Neural cell (in vitro differentiated cells): Measurements from ENCODE around the gene TLX1. TPM values are rescaled to one million over a fixed set of nuclear protein-coding genes. Genes with fewer than 3 reads are reported as not detected.

Experiments
- H2AFZ ChIP-seq: fragments of 200-600, 300-800 bp; sonication (generic), shearing (Covaris generic); 2 replicates; pipeline ENCODE4 v1.6.0; 2014; ENCODE audit warnings: low read depth, mild to moderate bottlenecking, antibody characterized with exemption, low read length, moderate library complexity
- H3F3A ChIP-seq: fragments of 200-600 bp; shearing (Covaris generic); 2 replicates; pipeline ENCODE4 v1.6.1; 2016; ENCODE audit warnings: mild to moderate bottlenecking, moderate library complexity, mixed read lengths, antibody characterized with exemption, low read length; ENCODE audit not compliant: insufficient read depth, poor library complexity, severe bottlenecking
- H3K27ac ChIP-seq: fragments of 200-600, 300-800 bp; sonication (generic), shearing (Covaris generic); 2 replicates; pipeline ENCODE4 v1.5.1; 2014; ENCODE audit warnings: mild to moderate bottlenecking, low read length, moderate library complexity
- H3K27me3 ChIP-seq: fragments of 300-800, 200-600 bp; sonication (generic), shearing (Covaris generic); 2 replicates; pipeline ENCODE4 v1.6.0; 2014; ENCODE audit warnings: mild to moderate bottlenecking, low read depth, low read length, moderate library complexity; ENCODE audit not compliant: insufficient read depth
- H3K36me3 ChIP-seq: fragments of 300-800, 200-600 bp; sonication (generic), shearing (Covaris generic); 2 replicates; pipeline ENCODE4 v1.5.1; 2014; ENCODE audit warnings: mild to moderate bottlenecking, antibody characterized with exemption, low read length, moderate library complexity; ENCODE audit not compliant: insufficient read depth
- H3K4me2 ChIP-seq: fragments of 300-800, 200-600 bp; sonication (generic), shearing (Covaris generic); 2 replicates; pipeline ENCODE4 v1.6.0; 2014; ENCODE audit warnings: mild to moderate bottlenecking, low read length
- H3K4me3 ChIP-seq: fragments of 300-800, 200-600 bp; sonication (generic), shearing (Covaris generic); 2 replicates; pipeline ENCODE4 v1.5.1; 2014; ENCODE audit warnings: mild to moderate bottlenecking, low read length, moderate library complexity
- H3K79me2 ChIP-seq: fragments of 200-600 bp; shearing (Covaris generic); replicated peaks from 2 replicates; pipeline ENCODE4 v1.6.0; 2014; ENCODE audit warnings: mild to moderate bottlenecking, low read length, moderate library complexity; ENCODE audit not compliant: insufficient read depth
- H3K9ac ChIP-seq: fragments of 300-800, 200-600 bp; sonication (generic), shearing (Covaris generic); 2 replicates; pipeline ENCODE4 v1.6.1; 2016; ENCODE audit warnings: mild to moderate bottlenecking, low read length, mixed read lengths
- H3K9me2 ChIP-seq: fragments of 200-600 bp; shearing (Covaris generic); 2 replicates; pipeline ENCODE4 v1.6.1; 2016; ENCODE audit warnings: mild to moderate bottlenecking, low read length, mixed read lengths; ENCODE audit not compliant: insufficient read depth
- H3K9me3 ChIP-seq: fragments of 200-600, 300-800 bp; sonication (generic), shearing (Covaris generic); 2 replicates; pipeline ENCODE4 v1.6.1; 2016; ENCODE audit warnings: mild to moderate bottlenecking, mixed run types, low read length, moderate library complexity, mixed read lengths
- H4K20me1 ChIP-seq: fragments of 200-600 bp; shearing (Covaris generic); 2 replicates; pipeline ENCODE4 v1.6.1; 2016; ENCODE audit warnings: mild to moderate bottlenecking, mixed run types; ENCODE audit not compliant: insufficient read depth
- CTCF ChIP-seq: fragments of 450-650 bp; IDR thresholded peaks from 2 replicates; pipeline ENCODE4 v1.5.1; 2014; ENCODE audit warnings: antibody characterized with exemption, mild to moderate bottlenecking, moderate library complexity; ENCODE audit not compliant: poor library complexity, severe bottlenecking
- EP300 ChIP-seq: fragments of 450-650 bp; conservative IDR thresholded peaks from 2 replicates; pipeline ENCODE4 v1.6.1; 2014; ENCODE audit warnings: antibody characterized with exemption, mild to moderate bottlenecking, moderate library complexity; ENCODE audit not compliant: poor library complexity, severe bottlenecking
- EZH2 ChIP-seq: fragments of 200-600, 300-800 bp; shearing (Covaris generic), sonication (generic); IDR thresholded peaks from 2 replicates; pipeline ENCODE4 v1.6.1; 2014; ENCODE audit warnings: antibody characterized with exemption, low read length, borderline replicate concordance, mild to moderate bottlenecking; ENCODE audit not compliant: insufficient read depth, poor library complexity, severe bottlenecking
- MXI1 ChIP-seq: fragments of 450-650 bp; conservative IDR thresholded peaks from 2 replicates; pipeline ENCODE4 v1.6.1; 2014; ENCODE audit warnings: antibody characterized with exemption, mild to moderate bottlenecking; ENCODE audit not compliant: poor library complexity, severe bottlenecking
- POLR2AphosphoS5 ChIP-seq: IDR thresholded peaks from 2 replicates; pipeline ENCODE4 v1.6.1; 2012
- RAD21 ChIP-seq: fragments of 450-650 bp; conservative IDR thresholded peaks from 2 replicates; pipeline ENCODE4 v1.6.1; 2014; ENCODE audit warnings: antibody characterized with exemption, mild to moderate bottlenecking, moderate library complexity
- REST ChIP-seq: IDR thresholded peaks from 2 replicates; pipeline ENCODE4 v1.6.1; 2012; ENCODE audit warnings: borderline replicate concordance
- SMC3 ChIP-seq: fragments of 450-650 bp; conservative IDR thresholded peaks from 2 replicates; pipeline ENCODE4 v1.6.1; 2014; ENCODE audit warnings: antibody characterized with exemption, mild to moderate bottlenecking, moderate library complexity; ENCODE audit not compliant: poor library complexity
- TAF1 ChIP-seq: IDR thresholded peaks from 2 replicates; pipeline ENCODE4 v1.6.1; 2012; ENCODE audit warnings: low read depth
- polyA plus RNA-seq: library from polyadenylated mRNA; depleted of rRNA; stranded (reverse); fragments of >200 nt; gene quantifications from 2 replicates; pipeline ENCODE4 v1.2.3, GENCODE V29; 2014

TLX1 gene
- polyA plus RNA-seq, 1 donor from 2014 or later = not detected

- Histone ChIP-seq H3K9me2 (no peaks in the 10 kb centered on the region), H3K27me3 (peaks cover 84% of the 10 kb centered on the region), H3F3A (no peaks in the 10 kb centered on the region), H3K9me3 (no peaks in the 10 kb centered on the region), H3K4me2 (no peak overlapping the region), H2AFZ (no peak overlapping the region), H3K79me2 (no peaks in the 10 kb centered on the region), H4K20me1 (no peaks in the 10 kb centered on the region), H3K27ac (no peak overlapping the region), H3K9ac (no peak overlapping the region), H3K4me3 (no peak overlapping the region), H3K36me3 (no peaks in the 10 kb centered on the region)
- TF ChIP-seq TAF1 = no peak
- no peak for TF ChIP-seq SMC3
- no peak for TF ChIP-seq CTCF
- no peak for TF ChIP-seq EP300
- TF ChIP-seq REST = no peak
- TF ChIP-seq MXI1 = no peak
- no peak for TF ChIP-seq EZH2
- no peak for TF ChIP-seq RAD21
- TF ChIP-seq POLR2AphosphoS5 = no peak
Measured at GRCh38 chr10:101116754-101117153, 14.3 kb upstream of the TLX1 start.

GRCh38 chr10:101118031-101118430 is 13.1 kb upstream of the TLX1 start:
- no peak overlapping the region for H2AFZ ChIP-seq
- no peak overlapping the region for H3K9ac ChIP-seq
- H4K20me1 ChIP-seq = no peaks in the 10 kb centered on the region
- peaks cover 92% of the 10 kb centered on the region for H3K27me3 ChIP-seq
- H3K4me2 ChIP-seq = no peak overlapping the region
- no peaks in the 10 kb centered on the region for H3K9me2 ChIP-seq
- H3K4me3 ChIP-seq = no peak overlapping the region
- no peak overlapping the region for H3K27ac ChIP-seq
- no peaks in the 10 kb centered on the region for H3F3A ChIP-seq
- H3K79me2 ChIP-seq = no peaks in the 10 kb centered on the region
- no peaks in the 10 kb centered on the region for H3K36me3 ChIP-seq
- no peaks in the 10 kb centered on the region for H3K9me3 ChIP-seq
- TF ChIP-seq RAD21 (no peak), POLR2AphosphoS5 (no peak), SMC3 (no peak), EP300 (no peak), EZH2 (no peak), REST (no peak), CTCF (no peak), TAF1 (no peak)
